ENCODE results near the gene IDE. TPM values are rescaled to one million over a fixed set of nuclear protein-coding genes. Genes with fewer than 3 reads are reported as not detected.

The IDE gene
- total and polyA plus RNA-seq, 9 of the 15 experiments (the other 6 are each of a cell fraction or from before 2014, with no cell fraction given), result 10.2 to 50.6 (median 33.2) TPM

- TF ChIP-seq DEAF1 (CRISPR knock-in tag; IDR thresholded peaks at IDR 0.05) (no peak), KDM4B (IDR thresholded peaks at IDR 0.05; ENCODE audit: borderline replicate concordance in 2 of 2, low read depth in 1 of 2) (no peak), MCM2 (IDR thresholded peaks at IDR 0.05; ENCODE audit: low read depth) (no peak), ZSCAN32 (CRISPR knock-in tag; IDR thresholded peaks at IDR 0.05) (no peak), NELFE (IDR thresholded peaks at IDR 0.05; ENCODE audit: insufficient read depth, insufficient read length) (no peak), ZNF407 (IDR thresholded peaks at IDR 0.05; ENCODE audit: low read depth) (peak; percentile 46; the same call in 1 of the 2 replicates), POLR3G (IDR thresholded peaks at IDR 0.05; ENCODE audit: extremely low read depth, insufficient read length, insufficient replicate concordance) (no peak), ZNF445 (CRISPR knock-in tag; IDR thresholded peaks at IDR 0.05; ENCODE audit: low read depth) (no peak), KAT7 (CRISPR knock-in tag; IDR thresholded peaks at IDR 0.05; ENCODE audit: borderline replicate concordance) (no peak), PKNOX1 (IDR thresholded peaks at IDR 0.05) (no peak), AFF1 (IDR thresholded peaks at IDR 0.05; ENCODE audit: low read depth in 1 of 2, partially characterized antibody in 2 of 2) (no peak), LCOR (CRISPR knock-in tag; IDR thresholded peaks at IDR 0.05) (no peak), ZNF507 (tag; conservative IDR thresholded peaks at IDR 0.05) (no peak)
Observed at GRCh38 chr10:92591550-92592022, 17.7 kb upstream of the IDE start (continued).

Measured in K562 (cell line).